Measurements from ENCODE around the gene SLC35G3.

DNA sequence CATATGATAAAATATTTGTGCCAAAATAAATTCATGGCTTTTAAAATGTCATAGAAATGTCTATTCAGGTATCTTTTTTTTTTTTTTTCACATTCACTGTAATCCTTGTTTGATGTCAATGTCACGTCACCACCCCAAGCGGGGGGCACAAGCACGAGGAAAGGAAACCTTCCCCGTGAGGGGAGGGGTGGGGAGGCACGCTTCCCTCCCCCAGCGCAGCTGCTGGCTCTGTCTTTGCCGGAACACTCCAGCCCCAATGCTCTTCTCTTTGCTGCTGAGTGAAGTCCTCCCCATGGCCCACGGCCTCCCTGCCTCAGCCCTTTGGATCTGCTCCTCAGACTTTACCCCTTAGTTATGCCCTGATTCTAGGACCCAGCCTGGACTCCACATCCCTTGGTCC is 1.5 kb downstream of the SLC35G3 start:
- no peak for TF ChIP-seq CTCF (IDR thresholded peaks at IDR 0.05; ENCODE audit: low read depth, low read length, missing input control)
- TF ChIP-seq ZBTB33 (IDR thresholded peaks at IDR 0.05) = no peak
- no peak for TF ChIP-seq YY1 (IDR thresholded peaks at IDR 0.05)
- TF ChIP-seq MAX (IDR thresholded peaks at IDR 0.05) = no peak
